Gastroesophageal sphincter (tissue), 4 donors: ENCODE data around the gene MMS22L. TPM values are rescaled to one million over a fixed set of nuclear protein-coding genes. Genes with fewer than 3 reads are reported as not detected.

Source experiments
- ATAC-seq: fragments of 150-250 bp; one replicate; pipeline ENCODE4 v1.9.1; 2016; ENCODE audit warnings: mild to moderate bottlenecking, moderate library complexity
- H3K27ac ChIP-seq, 4 donors: fragments of 200-600 bp; sonication (generic) in 3 of 4; 1 replicate in 3 of 4; 2 replicates in 1 of 4; pipeline ENCODE4 v1.5.1; 2016 to 2019
- H3K27me3 ChIP-seq: fragments of 200-600 bp; sonication (generic); one replicate; pipeline ENCODE4 v1.5.1; 2019
- H3K36me3 ChIP-seq, 2 donors: fragments of 200-600 bp; sonication (generic); one replicate each; pipeline ENCODE4 v1.5.1; 2019; ENCODE audit warnings: control low read depth in 1 of 2
- H3K4me1 ChIP-seq, 3 donors: fragments of 200-600 bp; sonication (generic); 1 replicate in 2 of 3; 2 replicates in 1 of 3; pipeline ENCODE4 v1.5.1; 2016 to 2019; ENCODE audit warnings: control low read depth in 2 of 3
- H3K4me3 ChIP-seq, 2 donors: fragments of 200-600 bp; sonication (generic); one replicate each; pipeline ENCODE4 v1.5.1; 2019; ENCODE audit warnings: mild to moderate bottlenecking in 1 of 2, moderate library complexity in 1 of 2
- H3K9me3 ChIP-seq, 3 donors: fragments of 200-600 bp; sonication (generic); one replicate each; pipeline ENCODE4 v1.5.1; 2017 to 2019; ENCODE audit warnings: control low read depth in 2 of 3
- EP300 ChIP-seq: sonication (generic); formaldehyde crosslinking; IDR thresholded peaks from one replicate; pipeline ENCODE4 v1.6.1; 2017; ENCODE audit warnings: antibody characterized with exemption, mild to moderate bottlenecking
- POLR2A ChIP-seq, 2 donors: fragments of 450-650 bp; IDR thresholded peaks; one replicate each; pipeline ENCODE4 v1.6.1; 2017; ENCODE audit warnings: antibody characterized with exemption in 2 of 2, mild to moderate bottlenecking in 2 of 2, moderate library complexity in 1 of 2
- POLR2AphosphoS5 ChIP-seq: sonication (generic); formaldehyde crosslinking; IDR thresholded peaks from one replicate; pipeline ENCODE4 v1.6.1; 2017; ENCODE audit warnings: antibody characterized with exemption
- WGBS, 2 donors: methylation state at CpG; one replicate each; pipeline ENCODE4 v1.1.5; 2018; ENCODE audit warnings: low coverage in 1 of 2; 5-methylcytosine and 5-hydroxymethylcytosine counted together
- total RNA-seq, 4 donors: library from RNA; depleted of rRNA; stranded (reverse); fragments of >200 nt; gene quantifications; one replicate each; pipeline ENCODE4 v1.1.0, GENCODE V29; 2016
- TF ChIP-seq, protein P1 (sequence below), 4 experiments: fragments of 200-600 bp in 2 of 4; fragments of 450-650 bp in 2 of 4; sonication (generic) in 1 of 4; IDR thresholded peaks; one replicate each; pipeline ENCODE4 v1.5.1; 2017 to 2019; ENCODE audit warnings: antibody characterized with exemption in 4 of 4, mild to moderate bottlenecking in 2 of 4, moderate library complexity in 2 of 4

MMS22L gene
- total RNA-seq, 4 donors from 2014 or later: 3.7 to 21.8 (median 4.3) TPM

DNA sequence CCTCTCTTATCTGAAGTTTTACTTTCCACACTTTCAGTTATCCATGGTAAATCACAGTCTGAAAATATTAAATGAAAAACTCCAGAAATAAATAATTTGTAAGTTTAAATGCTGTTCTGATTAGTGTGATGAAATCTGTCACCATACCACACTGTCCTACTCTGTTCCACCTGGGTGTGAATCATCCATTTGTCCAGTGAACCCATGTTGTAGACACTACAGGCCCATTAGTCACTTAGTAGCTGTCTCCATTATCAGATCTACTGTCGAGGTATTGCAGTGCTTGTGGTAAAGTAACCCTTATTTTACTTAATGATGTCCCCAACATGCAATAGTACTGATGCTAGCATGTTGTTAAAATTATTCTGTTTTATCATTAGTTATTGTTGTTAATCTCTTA is 29.2 kb upstream of the MMS22L start:
- ATAC-seq: no peak
- Histone ChIP-seq H3K4me1 (no peaks in the 10 kb centered on the region), H3K4me3 (no peak overlapping the region), H3K9me3 (no peaks in the 10 kb centered on the region), H3K27ac (no peak overlapping the region), H3K36me3 (no peaks in the 10 kb centered on the region), H3K27me3 (no peaks in the 10 kb centered on the region)
- 29% methylated on average over 1 of the region's 1 CpG; no CpG with 5 or more reads in 1 of the 2 donors for WGBS, 2 donors
- TF ChIP-seq POLR2AphosphoS5: no peak
- no peak for TF ChIP-seq POLR2A (IDR thresholded peaks at IDR 0.05)
- TF ChIP-seq, protein P1, sequence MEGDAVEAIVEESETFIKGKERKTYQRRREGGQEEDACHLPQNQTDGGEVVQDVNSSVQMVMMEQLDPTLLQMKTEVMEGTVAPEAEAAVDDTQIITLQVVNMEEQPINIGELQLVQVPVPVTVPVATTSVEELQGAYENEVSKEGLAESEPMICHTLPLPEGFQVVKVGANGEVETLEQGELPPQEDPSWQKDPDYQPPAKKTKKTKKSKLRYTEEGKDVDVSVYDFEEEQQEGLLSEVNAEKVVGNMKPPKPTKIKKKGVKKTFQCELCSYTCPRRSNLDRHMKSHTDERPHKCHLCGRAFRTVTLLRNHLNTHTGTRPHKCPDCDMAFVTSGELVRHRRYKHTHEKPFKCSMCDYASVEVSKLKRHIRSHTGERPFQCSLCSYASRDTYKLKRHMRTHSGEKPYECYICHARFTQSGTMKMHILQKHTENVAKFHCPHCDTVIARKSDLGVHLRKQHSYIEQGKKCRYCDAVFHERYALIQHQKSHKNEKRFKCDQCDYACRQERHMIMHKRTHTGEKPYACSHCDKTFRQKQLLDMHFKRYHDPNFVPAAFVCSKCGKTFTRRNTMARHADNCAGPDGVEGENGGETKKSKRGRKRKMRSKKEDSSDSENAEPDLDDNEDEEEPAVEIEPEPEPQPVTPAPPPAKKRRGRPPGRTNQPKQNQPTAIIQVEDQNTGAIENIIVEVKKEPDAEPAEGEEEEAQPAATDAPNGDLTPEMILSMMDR (IDR thresholded peaks at IDR 0.05): no peak
- TF ChIP-seq EP300: no peak

DNA sequence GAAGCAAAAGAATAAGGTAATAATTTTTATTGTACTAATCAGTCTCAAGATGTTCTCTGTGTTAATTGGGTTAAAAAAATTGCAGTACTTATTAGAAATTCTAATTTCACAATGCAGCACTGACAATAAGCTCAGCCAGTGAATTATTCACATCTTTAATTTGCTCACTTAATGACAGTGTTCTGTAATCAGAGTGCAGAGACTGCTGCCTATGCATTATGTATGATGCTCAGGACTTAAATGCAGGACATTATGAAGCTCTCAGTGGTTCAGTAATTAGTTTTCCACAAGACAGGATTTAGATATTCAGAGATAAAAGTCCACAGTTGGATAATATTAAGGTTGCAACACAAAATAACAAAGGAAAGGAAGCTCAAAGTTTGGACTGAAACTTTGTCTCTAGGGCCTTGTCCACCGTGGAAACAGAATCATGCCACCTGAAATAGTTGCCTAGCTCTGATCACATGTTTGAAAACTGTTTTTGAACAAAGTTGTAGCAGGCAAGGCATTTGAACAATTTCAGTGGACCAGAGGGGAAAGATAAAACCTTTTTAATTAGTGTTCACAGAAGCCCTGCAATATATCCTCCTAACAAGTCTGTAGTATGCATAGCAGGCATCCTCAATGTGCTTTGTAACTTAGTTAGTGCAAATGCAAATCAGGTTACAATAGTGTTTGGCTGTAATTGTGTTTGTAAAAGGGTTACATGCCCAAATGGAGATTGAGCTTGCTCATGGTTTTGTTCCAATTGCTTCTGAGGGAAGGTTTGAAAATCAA is 23.7 kb upstream of the MMS22L start:
- Histone ChIP-seq H3K4me1 (no peaks in the 10 kb centered on the region), H3K27ac (no peak overlapping the region), H3K4me3 (no peak overlapping the region), H3K27me3 (peaks cover 20% of the 10 kb centered on the region), H3K9me3 (no peaks in the 10 kb centered on the region), H3K36me3 (no peaks in the 10 kb centered on the region)
- no peak for ATAC-seq
- 43 to 45% methylated on average over 1 of the region's 1 CpG for WGBS, 2 donors
- TF ChIP-seq, protein P1 (IDR thresholded peaks at IDR 0.05): no peak
- TF ChIP-seq POLR2AphosphoS5: no peak
- no peak for TF ChIP-seq POLR2A (IDR thresholded peaks at IDR 0.05)
- no peak for TF ChIP-seq EP300

DNA sequence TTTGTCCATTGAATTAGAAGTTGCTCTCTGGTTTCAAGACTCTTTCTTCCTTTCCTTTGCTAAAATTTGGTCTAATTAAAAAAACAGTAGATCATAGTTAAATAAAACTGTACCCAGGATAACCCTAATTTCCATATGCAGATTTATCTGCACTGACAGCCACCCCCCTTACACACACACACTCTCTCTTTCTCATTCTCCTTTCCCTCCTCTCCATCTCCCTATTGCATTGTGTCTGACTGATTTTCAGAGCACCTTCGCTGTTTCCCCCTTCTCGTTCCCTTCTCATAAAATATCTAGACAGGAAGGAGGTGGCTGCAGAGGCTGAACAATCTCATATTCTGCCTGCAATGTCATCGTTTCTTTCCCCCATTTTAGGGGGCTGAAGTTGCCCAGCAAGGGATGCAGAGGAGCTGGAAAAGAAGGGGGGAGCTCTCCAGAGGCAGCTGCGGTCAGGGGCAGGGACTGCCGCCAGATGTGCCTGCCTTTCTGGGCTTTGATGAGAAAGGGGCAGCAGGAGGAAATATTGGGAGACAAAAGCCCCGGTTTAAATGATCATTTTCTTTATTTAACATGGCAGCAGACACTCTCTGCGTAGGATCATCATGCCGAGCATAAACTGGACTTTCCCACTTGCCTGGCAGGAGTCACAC is 22.5 kb upstream of the MMS22L start:
- Histone ChIP-seq H3K36me3 (no peaks in the 10 kb centered on the region), H3K4me1 (no peaks in the 10 kb centered on the region), H3K27ac (no peak overlapping the region), H3K27me3 (peaks cover 20% of the 10 kb centered on the region), H3K9me3 (no peaks in the 10 kb centered on the region), H3K4me3 (no peak overlapping the region)
- no peak for TF ChIP-seq POLR2A (IDR thresholded peaks at IDR 0.05)
- TF ChIP-seq EP300: no peak
- no peak for TF ChIP-seq POLR2AphosphoS5
- TF ChIP-seq, protein P1 (IDR thresholded peaks at IDR 0.05): no peak
- 14 to 45% methylated on average over 5 to 8 of the region's 8 CpGs for WGBS, 2 donors
- ATAC-seq: no peak

DNA sequence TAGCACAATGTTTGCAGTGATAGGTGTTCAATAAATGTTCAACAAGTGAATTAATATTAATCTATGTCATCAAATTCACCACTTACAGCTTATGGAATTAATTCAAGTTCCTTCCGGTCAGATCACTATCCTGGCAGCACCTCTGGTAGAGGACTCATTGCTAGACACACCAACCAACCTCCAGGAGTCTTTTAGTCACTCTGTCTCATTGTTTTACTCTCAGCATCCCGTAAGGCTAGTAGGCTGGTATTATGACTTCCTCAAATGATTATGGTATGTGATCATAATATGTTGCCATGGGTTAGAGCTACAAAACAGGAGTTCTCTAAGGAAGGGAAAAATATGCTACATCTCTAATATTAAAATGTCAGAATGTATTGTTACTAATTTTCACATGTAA is 21.7 kb upstream of the MMS22L start:
- TF ChIP-seq POLR2AphosphoS5 (no peak), POLR2A (IDR thresholded peaks at IDR 0.05) (no peak)
- WGBS, 2 donors: 72 to 74% methylated on average over 2 of the region's 2 CpGs
- Histone ChIP-seq H3K4me3 (no peak overlapping the region), H3K4me1 (no peaks in the 10 kb centered on the region), H3K27me3 (peaks cover 20% of the 10 kb centered on the region), H3K36me3 (no peaks in the 10 kb centered on the region), H3K9me3 (no peaks in the 10 kb centered on the region), H3K27ac (no peak overlapping the region)
- no peak for ATAC-seq

DNA sequence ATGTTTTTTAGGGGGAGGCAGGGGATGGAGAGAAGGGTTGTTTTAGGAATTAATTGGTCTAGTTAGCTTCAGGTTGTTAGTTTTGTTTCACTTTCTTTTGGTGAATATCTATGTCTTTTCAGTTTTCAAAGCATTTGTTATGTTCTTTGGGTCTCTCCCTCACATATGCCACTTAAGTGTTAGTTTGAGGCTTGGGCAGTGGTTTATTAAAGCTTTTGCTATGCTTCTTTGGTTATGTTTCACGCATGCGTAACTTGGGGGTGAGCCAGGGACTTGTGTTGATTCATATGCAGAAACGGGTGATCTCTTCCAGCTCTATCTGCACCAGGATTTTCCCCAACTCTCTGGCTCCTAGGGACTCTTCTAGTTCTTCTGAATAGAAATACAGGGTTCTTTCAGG is 11.4 kb upstream of the MMS22L start:
- ATAC-seq: no peak
- H3K9me3 ChIP-seq: peaks cover 0 to 4% (median 0%) of the 10 kb centered on the region in 3 donors
- H3K27ac ChIP-seq: no peak overlapping the region
- no peaks in the 10 kb centered on the region for H3K4me1 ChIP-seq
- no peak for TF ChIP-seq POLR2AphosphoS5
- no peak for TF ChIP-seq POLR2A (IDR thresholded peaks at IDR 0.05)
- TF ChIP-seq, protein P1 (IDR thresholded peaks at IDR 0.05): no peak
- TF ChIP-seq EP300: no peak
- H3K36me3 ChIP-seq: no peaks in the 10 kb centered on the region
- 38 to 59% methylated on average over 3 of the region's 3 CpGs for WGBS, 2 donors
- no peak overlapping the region for H3K4me3 ChIP-seq
- no peaks in the 10 kb centered on the region for H3K27me3 ChIP-seq
